IMR-90 (cell line): Measurements from ENCODE around the gene RAB6D. TPM values are rescaled to one million over a fixed set of nuclear protein-coding genes. Genes with fewer than 3 reads are reported as not detected.
"Not testable (repeated sequence)": the region's sequence is repeated elsewhere in the genome, so short reads cannot be mapped to it uniquely, and the experiment has no call there.

Experiments used
- ATAC-seq: fragments of 200-7000 bp; cut with Tn5 transposase; 2 replicates; pipeline ENCODE4 v1.9.1; 2020; ENCODE audit warnings: low read depth, mild to moderate bottlenecking, moderate library complexity
- BruUV-seq: library from RNA; stranded (reverse); fragments of 400-500 nt; replicated peaks from 2 replicates; lab custom pipeline; 2021; lab: Mats Ljungman, UMichigan
- CTCF ChIA-PET: fragments of 300-600 bp; formaldehyde crosslinking; extraction: SDS; loops from one replicate; lab custom pipeline; 2021; ENCODE audit warnings: antibody characterized with exemption; lab: Yijun Ruan, JAX
- POLR2A ChIA-PET: fragments of 300-600 bp; sonication (Branson Sonifier 250); formaldehyde crosslinking; loops from one replicate; lab custom pipeline; 2022; ENCODE audit warnings: antibody characterized with exemption; ENCODE audit not compliant: unreplicated experiment; lab: Charles Lee
- DNase-seq: peaks from one replicate; pipeline ENCODE4 v3.0.0; 2013
- H2AFZ ChIP-seq: replicated peaks from 2 replicates; pipeline ENCODE3; 2013; ENCODE audit warnings: low read length, mild to moderate bottlenecking; ENCODE audit not compliant: poor library complexity
- H2AK5ac ChIP-seq: 2 replicates; pipeline ENCODE4 v1.6.1; 2013; ENCODE audit warnings: low read depth, low read length, inconsistent platforms
- H2AK9ac ChIP-seq: replicated peaks from 2 replicates; pipeline ENCODE3; 2013; ENCODE audit warnings: mild to moderate bottlenecking, low read depth, low read length, moderate library complexity; ENCODE audit not compliant: poor library complexity
- H2BK120ac ChIP-seq: 2 replicates; pipeline ENCODE4 v1.6.1; 2013; ENCODE audit warnings: low read depth, low read length, inconsistent platforms
- H2BK15ac ChIP-seq: 3 replicates; pipeline ENCODE4 v1.6.1; 2013; ENCODE audit warnings: low read depth, low read length, inconsistent platforms
- H2BK20ac ChIP-seq: 2 replicates; pipeline ENCODE4 v1.6.1; 2013; ENCODE audit warnings: low read depth, mild to moderate bottlenecking, inconsistent platforms, low read length, moderate library complexity
- H2BK5ac ChIP-seq: 2 replicates; pipeline ENCODE4 v1.6.1; 2013; ENCODE audit warnings: mild to moderate bottlenecking, low read depth, low read length, inconsistent platforms; ENCODE audit not compliant: poor library complexity, severe bottlenecking
- H3K14ac ChIP-seq: replicated peaks from 2 replicates; pipeline ENCODE4 v1.6.1; 2013; ENCODE audit warnings: low read depth, low read length, inconsistent platforms
- H3K18ac ChIP-seq: 2 replicates; pipeline ENCODE4 v1.6.1; 2013; ENCODE audit warnings: low read depth, low read length, control low read depth
- H3K23ac ChIP-seq: 2 replicates; pipeline ENCODE4 v1.6.1; 2013; ENCODE audit warnings: low read depth, low read length, inconsistent platforms
- H3K27ac ChIP-seq: 2 replicates; pipeline ENCODE4 v1.5.1; 2013; ENCODE audit warnings: mild to moderate bottlenecking, control low read depth, low read length; ENCODE audit not compliant: insufficient read depth
- H3K27me3 ChIP-seq: 2 replicates; pipeline ENCODE4 v1.6.1; 2013; ENCODE audit warnings: low read length; ENCODE audit not compliant: control insufficient read depth, insufficient read depth
- H3K36me3 ChIP-seq: 2 replicates; pipeline ENCODE4 v1.6.1; 2013; ENCODE audit warnings: low read length, mixed read lengths; ENCODE audit not compliant: control insufficient read depth, insufficient read depth
- H3K4ac ChIP-seq: 2 replicates; pipeline ENCODE4 v1.6.1; 2013; ENCODE audit warnings: low read depth, low read length, inconsistent platforms
- H3K4me1 ChIP-seq: 2 replicates; pipeline ENCODE4 v1.6.1; 2013; ENCODE audit warnings: low read length, mixed read lengths; ENCODE audit not compliant: control insufficient read depth, insufficient read depth
- H3K4me2 ChIP-seq: 2 replicates; pipeline ENCODE4 v1.6.1; 2013; ENCODE audit warnings: low read depth, mild to moderate bottlenecking, control low read depth, low read length, moderate library complexity
- H3K4me3 ChIP-seq: 2 replicates; pipeline ENCODE4 v1.5.1; 2013; ENCODE audit warnings: low read depth, mild to moderate bottlenecking, control low read depth, low read length, moderate library complexity; ENCODE audit not compliant: insufficient read depth
- H3K56ac ChIP-seq: 2 replicates; pipeline ENCODE4 v1.6.1; 2013; ENCODE audit warnings: low read length, inconsistent platforms; ENCODE audit not compliant: insufficient read depth; ENCODE audit errors: extremely low read depth
- H3K79me1 ChIP-seq, 2 experiments: 2 replicates each; pipeline ENCODE4 v1.6.1; 2013; ENCODE audit warnings: low read length in 2 of 2, inconsistent platforms in 1 of 2, low read depth in 1 of 2
- H3K9ac ChIP-seq: 2 replicates; pipeline ENCODE4 v1.6.1; 2013; ENCODE audit warnings: low read depth, low read length, control low read depth
- H3K9me1 ChIP-seq: 2 replicates; pipeline ENCODE4 v1.6.1; 2013; ENCODE audit warnings: low read length, inconsistent platforms; ENCODE audit not compliant: insufficient read depth
- H3K9me3 ChIP-seq: 2 replicates; pipeline ENCODE4 v1.6.1; 2013; ENCODE audit warnings: low read length; ENCODE audit not compliant: control insufficient read depth, insufficient read depth
- H4K20me1 ChIP-seq: 2 replicates; pipeline ENCODE4 v1.6.1; 2013; ENCODE audit warnings: low read length, inconsistent platforms; ENCODE audit not compliant: insufficient read depth
- H4K5ac ChIP-seq: 2 replicates; pipeline ENCODE4 v1.6.1; 2013; ENCODE audit warnings: mild to moderate bottlenecking, low read depth, low read length, control low read depth
- H4K8ac ChIP-seq, 2 experiments: 2 replicates each; pipeline ENCODE4 v1.6.1; 2013; ENCODE audit warnings: low read depth in 2 of 2, low read length in 2 of 2, control low read depth in 1 of 2, inconsistent platforms in 1 of 2
- H4K91ac ChIP-seq: 2 replicates; pipeline ENCODE4 v1.6.1; 2013; ENCODE audit warnings: low read depth, low read length, inconsistent platforms; ENCODE audit not compliant: insufficient read depth
- WGBS, 2 experiments: methylation state at CpG; one replicate each; pipeline versions ENCODE4 v1.1.5 to v1.1.7; 2013; ENCODE audit warnings: missing lambda C conversion rate in 2 of 2; ENCODE audit not compliant: insufficient read length in 1 of 2; ENCODE audit errors: extremely low coverage in 2 of 2; 5-methylcytosine and 5-hydroxymethylcytosine counted together
- dilution Hi-C: fragments of 300-500 bp; cut with HindIII; formaldehyde crosslinking; loops from one replicate; pipeline ENCODE4 v1.14.3; 2018; ENCODE audit warnings: low sequenced_read_pairs; ENCODE audit not compliant: unreplicated experiment
- in situ Hi-C: fragments of 300-500 bp; cut with MboI; formaldehyde crosslinking; loops from 3 replicates; pipeline ENCODE4 v1.14.3; 2019; ENCODE audit warnings: low sequenced_read_pairs, inconsistent platforms, mixed read lengths
- intact Hi-C: fragments of 100-400 bp; cut with micrococcal nuclease; formaldehyde crosslinking; loops from 2 replicates; pipeline ENCODE4 v1.10.0; 2022
- polyA plus RNA-seq, 3 experiments: library from polyadenylated mRNA; depleted of rRNA; stranded (reverse); fragments of >200 nt; gene quantifications; 2 replicates each; pipeline ENCODE4 v1.2.3, GENCODE V29; 2012; ENCODE audit warnings: low replicate concordance in 1 of 3
- total RNA-seq: library from RNA; depleted of rRNA; stranded (reverse); fragments of >200 nt; gene quantifications from 2 replicates; pipeline ENCODE4 v1.2.3, GENCODE V29; 2012

RAB6D gene
- total and polyA plus RNA-seq, 2 of the 4 experiments (the other 2 are of a cell fraction), result not detected

DNA sequence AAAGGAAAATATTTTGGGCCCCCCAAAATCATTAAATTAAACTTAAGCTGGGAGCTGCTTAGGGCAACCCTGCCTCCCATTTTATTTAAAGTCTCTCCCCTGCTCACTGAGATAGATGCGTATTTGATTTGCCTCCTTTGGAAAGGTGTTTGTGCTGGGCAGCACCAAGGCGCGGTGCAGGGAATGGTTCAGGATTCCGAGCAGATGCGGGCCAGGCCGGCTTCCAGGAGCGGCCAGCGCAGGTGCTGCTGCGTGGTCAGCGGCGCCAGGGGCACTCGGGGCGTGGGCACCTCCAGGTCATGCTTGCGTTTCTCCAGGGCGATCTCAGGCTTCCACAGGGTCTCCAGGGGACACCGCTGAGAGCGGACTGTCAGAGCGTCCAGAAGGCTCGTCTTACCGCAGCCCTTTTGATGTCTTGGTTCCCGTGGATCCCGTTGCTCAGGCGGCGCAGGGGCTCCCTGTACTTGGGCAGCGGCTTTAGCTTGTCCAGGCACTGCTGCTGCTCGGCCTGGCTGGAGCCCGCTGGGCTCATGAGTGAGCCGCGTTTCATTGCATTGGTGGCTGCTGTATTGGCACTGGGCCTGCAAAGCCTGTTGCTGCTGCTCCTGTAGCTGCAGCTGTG, 31.2 kb upstream of the RAB6D start:
- H2AFZ ChIP-seq, H3K4me3 ChIP-seq, H3K27ac ChIP-seq, H4K8ac ChIP-seq, H3K4me2 ChIP-seq, H3K14ac ChIP-seq, DNase-seq, H2BK5ac ChIP-seq, H3K4ac ChIP-seq, H3K4me1 ChIP-seq, H2AK5ac ChIP-seq, H3K9me3 ChIP-seq, H2BK120ac ChIP-seq, H4K5ac ChIP-seq, H3K27me3 ChIP-seq, H3K36me3 ChIP-seq, CTCF ChIA-PET, H3K79me1 ChIP-seq, intact Hi-C loops, BruUV-seq, H2BK20ac ChIP-seq, H3K23ac ChIP-seq, in situ Hi-C loops, H4K91ac ChIP-seq, H3K56ac ChIP-seq, H4K20me1 ChIP-seq, dilution Hi-C loops, H2AK9ac ChIP-seq, H2BK15ac ChIP-seq, H3K9ac ChIP-seq, H3K9me1 ChIP-seq, POLR2A ChIA-PET, H3K18ac ChIP-seq: not testable (repeated sequence)
- WGBS, 2 experiments, result 21% methylated on average over 14 of the region's 29 CpGs; no CpG with 5 or more reads in 1 of the 2 experiments
- peak; percentile 48 for ATAC-seq
